NK-92 (cell line): Measurements from ENCODE around the gene BRD9.
"Not testable (repeated sequence)": the region's sequence is repeated elsewhere in the genome, so short reads cannot be mapped to it uniquely, and the experiment has no call there.

Source experiments
- DNase-seq: peaks from one replicate; lab custom pipeline; 2025; ENCODE audit not compliant: unreplicated experiment; lab: John Stamatoyannopoulos, UW

BRD9 gene

DNA sequence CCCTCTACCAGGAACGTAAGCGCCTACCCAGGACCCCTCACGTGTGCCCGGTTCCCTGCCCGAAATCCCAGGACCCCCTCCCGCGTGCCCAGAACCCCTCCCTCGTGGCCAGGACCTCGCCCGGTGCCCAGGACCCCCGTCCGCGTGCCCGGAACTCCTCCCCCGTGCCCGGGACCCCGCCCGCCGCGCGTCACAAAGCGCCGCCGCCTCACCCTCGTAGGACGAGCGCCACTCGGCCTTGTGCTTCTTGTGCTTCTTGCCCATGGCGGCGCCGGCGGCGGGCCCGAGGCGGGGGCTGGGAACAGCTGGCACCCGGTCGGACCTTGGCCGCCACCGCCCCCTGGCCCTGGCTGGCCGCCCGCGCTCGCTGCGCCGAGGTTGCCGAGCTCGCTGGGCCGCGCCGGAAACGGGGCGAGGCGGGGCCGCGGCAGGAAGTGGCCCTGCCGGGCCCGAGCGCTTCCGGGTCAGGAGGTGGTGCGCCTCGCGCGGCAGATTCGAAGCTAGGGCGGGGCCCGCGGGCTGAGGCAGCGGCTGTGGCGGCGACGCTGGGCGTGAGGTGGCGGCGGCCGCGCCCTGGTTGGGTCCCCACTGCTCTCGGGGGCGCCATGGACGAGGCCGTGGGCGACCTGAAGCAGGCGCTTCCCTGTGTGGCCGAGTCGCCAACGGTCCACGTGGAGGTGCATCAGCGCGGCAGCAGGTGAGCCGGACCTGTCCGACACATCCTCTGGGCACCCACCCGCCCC, at the start of gene BRD9, which contains the start of gene TRIP13:
Gene BRD9, minus strand, starts transcription at position 408 of the 743 bp plus-strand sequence. Its CDS starts 144 bp downstream, at position 264.
Gene TRIP13, plus strand, starts transcription at position 491 of the 743 bp plus-strand sequence. Its CDS starts 115 bp downstream, at position 606.
- DNase-seq = no peak

DNA sequence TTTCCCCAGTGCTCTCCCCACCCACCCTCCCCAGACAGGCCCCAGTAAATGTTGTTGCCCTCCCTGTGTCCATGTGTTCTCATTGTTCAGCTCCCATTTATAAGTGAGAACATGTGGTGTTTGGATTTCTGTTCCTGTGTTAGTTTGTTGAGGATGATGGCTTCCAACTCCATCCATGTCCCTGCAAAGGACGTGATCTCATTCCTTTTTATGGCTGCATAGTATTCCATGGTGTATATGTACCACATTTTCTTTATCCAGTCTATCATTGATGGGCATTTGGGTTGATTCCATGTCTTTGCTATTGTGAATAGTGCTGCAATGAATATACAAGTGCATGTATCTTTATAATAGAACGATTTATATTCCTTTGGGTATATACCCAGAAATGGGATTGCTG, 48.1 kb upstream of the BRD9 start:
- DNase-seq = not testable (repeated sequence)

DNA sequence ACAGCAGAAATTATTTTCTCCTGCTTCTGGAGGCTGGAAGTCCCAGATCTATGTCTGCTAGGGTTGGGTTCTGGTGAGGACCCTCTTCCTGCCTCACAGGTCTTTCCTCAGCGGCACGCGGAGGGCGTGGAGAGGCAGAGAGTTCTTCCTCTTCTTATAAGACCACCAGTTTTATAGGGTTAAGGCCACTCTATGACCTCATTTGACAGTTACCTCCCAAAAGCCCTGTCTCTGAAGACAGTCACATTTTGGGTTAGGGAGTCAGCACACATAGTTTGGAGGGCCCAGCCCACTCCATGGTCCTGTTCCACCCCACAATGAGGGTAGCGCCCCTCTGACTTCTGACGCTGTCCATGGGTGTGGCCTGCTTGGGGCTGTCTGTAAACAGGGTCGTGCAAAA, 46.8 kb upstream of the BRD9 start:
- DNase-seq = no peak

DNA sequence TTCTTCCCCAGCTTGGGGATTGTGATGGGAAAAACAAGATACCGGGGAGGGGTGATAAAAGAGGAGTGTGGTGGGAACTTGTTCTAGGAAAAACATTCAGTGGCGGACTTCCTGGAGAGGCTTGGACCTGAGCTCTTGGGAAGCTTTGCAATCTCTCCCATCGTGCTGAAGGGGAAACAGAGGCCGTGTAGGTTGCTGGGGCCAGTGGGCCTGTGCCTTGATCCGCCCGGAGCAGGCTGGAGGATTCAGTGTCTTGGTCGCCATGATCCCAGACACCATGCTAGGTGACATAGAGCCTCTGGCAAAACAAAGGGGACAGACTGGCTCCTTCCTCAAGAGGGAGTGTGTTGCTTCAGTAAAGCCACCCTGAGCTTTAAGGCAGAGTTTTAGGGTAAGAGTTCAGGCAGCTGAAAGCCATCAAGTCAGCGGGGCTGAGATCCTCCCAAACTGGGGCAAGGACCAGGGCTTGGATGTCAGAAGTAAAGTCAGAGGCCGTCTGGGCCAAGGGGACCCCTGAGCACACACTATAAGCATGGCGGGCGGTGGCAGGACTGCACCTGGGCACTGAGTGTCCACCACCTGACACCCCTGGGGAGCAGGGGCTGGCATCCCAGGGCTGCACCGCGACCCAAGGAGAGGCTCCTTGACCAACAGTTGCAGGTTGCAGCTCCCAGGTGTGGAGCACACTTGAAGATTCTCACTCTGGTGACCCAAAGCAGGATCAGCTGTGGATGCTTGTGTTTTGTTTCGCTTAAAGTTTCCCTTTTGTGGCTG, 44.7 kb upstream of the BRD9 start:
- no peak for DNase-seq

DNA sequence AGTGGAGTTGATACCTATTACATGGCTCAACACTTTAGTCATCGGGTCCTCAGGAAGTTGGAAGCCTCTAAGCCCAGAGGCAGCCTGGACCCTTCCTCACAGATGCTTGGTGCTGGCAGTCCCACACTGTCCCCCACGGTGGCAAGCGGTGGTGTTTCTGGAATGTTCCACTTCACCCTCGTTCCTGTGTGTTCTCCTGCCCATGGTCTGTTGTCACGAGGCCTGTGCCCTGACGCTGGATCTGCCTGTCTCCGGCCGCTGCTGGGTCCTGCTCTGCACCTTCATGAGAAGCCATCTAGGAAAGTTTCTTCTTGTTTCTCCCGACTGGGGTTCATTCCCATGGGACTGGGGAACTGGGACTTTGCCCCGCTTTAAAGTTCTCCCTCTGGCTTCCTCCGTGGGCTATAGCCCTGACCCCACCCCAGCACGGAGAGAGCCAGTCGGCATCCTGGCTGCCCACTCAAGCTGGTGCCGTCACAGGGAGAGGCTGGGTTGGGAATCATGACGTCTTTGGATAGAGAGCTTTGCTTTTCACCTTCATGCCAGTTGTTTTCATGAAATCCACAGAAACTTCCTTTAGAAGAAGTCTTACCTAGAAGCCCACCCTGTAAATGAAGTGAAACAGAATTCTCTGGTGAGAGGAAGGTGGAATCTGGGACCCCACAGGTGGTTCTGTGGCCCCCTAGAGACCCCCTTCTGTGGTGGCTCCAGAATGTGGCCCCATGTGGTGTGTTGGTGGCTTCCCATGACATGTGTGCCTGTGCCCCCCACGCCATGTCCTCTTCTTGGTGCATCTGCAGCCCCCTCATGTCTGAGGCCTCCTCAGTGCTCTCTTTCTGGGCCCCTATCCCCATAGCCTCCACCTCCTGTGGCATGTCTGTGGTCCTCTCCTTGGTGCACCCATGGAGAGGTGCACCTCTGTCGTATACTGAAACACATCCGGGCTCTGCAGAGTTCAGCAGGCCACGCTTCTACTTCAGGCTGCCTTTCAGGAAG, 43.8 kb upstream of the BRD9 start:
- DNase-seq = no peak

DNA sequence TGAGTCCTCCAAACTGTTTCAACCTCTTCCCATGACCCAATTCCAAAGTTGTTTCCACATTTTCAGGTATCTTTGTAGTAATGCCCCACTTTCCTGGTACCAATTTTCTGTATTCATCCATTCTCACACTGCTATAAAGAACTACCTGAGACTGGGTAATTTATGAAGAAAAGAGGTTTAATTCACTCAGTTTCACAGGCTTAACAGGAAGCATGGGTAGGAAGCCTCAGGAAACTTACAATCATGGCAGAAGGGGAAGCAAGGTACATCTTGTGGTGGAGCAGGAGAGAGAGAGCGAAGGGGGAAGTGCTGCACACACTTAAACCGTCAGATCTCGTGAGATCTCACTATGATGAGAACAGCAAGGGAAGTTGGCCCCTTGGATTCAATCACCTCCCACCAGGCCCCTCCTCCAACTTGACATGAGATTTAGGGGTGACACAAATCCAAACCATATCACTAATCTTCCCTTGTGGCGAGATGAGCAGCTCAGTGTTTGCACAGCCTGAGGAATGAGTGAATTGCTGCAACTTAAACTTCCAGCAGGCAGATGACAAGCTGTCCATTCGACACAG, 43.0 kb upstream of the BRD9 start:
- DNase-seq = no peak

DNA sequence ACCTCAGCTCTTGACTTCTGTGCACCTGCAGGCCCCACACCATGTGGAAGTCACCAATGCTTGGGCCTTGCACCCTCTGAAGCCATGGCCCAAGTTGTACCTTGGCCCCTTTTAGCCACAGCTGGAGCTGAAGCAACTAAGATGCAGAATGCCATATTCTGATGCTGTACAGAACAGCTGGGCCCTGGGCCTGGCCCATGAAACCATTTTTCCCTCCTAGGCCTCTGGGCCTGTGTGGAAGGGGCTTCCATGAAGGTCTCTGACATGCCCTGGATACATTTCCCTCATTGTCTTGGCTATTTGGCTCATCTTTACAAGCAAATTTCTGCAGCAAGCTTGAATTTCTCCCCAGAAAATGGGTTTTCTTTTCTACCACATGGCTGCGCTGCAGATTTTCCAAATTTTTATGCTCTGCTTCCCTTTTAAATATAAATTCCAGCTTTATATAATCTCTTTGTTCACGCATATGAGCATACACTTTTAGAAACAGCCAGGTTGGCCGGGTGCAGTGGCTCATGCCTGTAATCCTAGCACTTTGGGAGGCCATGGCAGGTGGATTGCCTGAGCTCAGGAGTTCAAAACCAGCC, 41.9 kb upstream of the BRD9 start:
- not testable (repeated sequence) for DNase-seq

DNA sequence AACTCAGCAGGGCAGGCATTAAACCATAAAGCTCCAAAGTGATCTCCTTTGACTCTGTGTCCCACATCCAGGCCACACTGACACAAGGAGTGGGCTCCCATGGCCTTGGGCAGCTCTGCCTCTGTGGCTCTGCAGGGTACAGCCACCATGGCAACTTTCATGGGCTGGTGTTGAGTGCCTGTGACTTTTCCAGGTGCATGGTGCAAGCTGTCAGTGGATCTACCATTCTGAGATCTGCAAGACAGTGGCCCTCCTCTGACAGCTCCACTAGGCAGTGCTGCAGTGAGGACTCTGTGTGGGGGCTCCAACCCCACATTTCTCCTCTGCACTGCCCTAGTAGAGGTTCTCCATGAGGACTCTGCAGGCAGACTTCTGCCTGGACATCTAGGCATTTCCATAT, 41.4 kb upstream of the BRD9 start:
- not testable (repeated sequence) for DNase-seq

DNA sequence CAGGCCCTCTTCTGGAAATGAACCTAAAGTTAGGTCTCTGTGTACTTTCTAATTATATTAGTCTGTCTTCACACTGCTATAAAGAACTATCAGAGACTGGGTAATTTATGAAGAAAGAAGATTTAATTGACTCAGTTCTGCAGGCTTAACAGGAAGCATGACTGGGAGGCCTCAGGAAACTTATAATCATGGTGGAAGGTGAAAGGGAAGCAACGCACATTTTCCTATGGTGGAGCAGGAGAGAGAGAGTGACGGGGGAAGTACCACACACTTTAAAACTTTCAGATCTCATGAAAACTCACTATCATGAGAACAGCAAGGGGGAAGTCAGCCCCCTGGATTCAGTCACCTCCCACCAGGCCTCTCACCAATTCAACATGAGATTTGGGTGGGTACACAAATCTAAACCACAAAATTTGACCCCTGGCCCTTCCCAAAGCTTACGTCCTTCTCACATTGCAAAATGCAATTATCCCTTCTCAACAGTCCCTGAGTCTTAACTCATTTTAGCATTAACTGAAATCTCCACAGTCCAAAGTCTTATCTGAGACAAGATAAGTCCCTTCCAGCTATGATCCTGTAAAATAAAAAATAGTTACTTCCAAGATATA, 40.8 kb upstream of the BRD9 start:
- DNase-seq = no peak

DNA sequence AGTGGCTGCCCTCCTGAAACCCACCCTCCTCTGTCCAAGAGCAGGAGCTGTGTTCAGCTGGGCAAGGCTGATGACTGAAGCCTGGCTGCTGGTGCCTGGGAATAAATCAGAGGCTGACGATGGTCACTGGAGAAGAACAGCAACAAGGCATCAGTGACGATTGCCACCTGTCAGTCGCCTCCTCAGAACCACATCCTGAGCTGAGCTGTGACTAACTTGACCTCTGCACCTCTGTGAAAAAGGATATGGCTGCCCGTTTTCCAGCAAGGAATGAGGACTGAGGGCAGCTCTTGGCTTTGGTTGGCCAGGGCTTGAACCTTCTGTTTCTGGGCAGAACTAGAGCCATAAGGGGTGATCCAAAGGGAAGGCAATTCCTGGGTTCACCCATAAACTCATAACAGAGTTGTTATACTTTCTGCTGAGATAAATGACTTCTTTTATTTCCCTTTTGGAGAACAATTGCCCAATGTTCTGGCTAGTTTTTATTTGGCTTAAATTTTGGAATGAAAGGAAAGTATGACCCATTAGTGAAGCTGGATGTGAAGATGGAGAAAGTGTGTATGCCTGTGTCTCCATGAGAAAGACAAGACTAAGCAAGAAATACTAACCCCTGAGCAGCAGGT, 40.1 kb upstream of the BRD9 start:
- no peak for DNase-seq

DNA sequence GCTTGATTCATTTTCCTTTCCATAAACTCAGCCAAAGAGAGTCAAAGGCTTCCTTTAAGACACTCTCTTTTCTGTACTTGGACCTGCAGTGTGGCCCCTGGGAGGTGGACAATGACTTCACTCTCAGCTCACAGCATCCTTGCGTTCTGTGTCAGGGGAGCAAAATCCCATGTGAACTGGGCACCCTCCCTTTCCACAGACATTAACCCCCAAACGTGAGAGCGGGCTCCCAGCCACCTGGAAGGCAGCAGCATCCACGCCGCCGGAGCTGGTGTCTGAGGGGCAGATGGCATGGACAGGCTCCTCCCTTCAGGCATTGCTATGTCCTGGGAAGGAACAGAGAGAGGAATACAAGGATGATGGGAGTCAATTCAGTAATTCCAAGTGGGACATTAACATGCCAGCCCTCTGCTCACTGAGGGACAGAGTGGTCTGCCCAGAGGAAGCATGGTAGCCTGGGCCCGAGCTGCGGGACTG, 39.6 kb upstream of the BRD9 start:
- no peak for DNase-seq

DNA sequence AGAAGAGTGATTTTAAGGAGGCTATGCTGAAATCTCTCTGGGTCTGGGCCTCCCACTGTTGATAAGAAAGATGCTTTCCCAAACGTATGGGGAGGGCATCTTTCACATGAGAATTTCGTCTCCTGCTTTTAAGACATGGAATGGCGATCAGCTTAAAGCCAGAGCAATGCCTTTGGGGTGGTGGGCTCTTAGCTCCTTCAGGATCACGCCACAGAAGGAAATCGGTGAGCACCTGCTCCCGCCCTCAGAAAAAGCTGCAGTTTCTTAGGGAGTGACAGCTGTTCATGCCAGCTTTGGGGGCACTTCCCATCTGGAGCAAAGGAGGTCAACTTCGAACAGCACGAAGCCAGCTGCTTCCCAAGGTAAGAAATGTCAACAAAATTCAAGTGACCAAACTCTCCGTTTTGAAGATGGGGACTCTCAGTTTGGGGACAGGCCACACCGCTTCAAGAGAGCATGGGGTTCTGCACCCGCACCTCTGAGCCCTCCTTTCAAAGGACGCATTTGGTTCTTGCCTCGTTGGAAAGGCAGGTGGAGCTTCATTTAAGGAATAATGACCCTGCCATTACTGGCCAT, 39.1 kb upstream of the BRD9 start:
- DNase-seq = no peak

DNA sequence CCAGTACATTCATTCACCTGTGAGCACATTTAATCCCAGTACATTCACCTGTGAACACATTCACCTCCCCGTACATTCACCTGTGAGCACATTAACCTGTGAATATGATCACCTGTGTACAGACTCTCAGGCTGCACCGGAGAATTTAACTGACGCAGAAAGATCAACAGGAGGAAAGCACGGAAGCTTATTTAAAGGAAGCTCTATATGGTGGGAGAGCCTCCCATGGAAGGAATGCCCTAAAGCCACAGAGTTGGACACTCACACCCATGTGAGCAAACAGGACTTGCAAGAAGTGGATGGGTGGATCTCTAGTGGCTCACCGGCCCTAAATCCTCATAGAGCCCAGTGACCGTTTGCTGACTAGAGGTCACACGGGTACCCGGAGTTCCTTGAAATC, 38.3 kb upstream of the BRD9 start:
- DNase-seq = no peak

DNA sequence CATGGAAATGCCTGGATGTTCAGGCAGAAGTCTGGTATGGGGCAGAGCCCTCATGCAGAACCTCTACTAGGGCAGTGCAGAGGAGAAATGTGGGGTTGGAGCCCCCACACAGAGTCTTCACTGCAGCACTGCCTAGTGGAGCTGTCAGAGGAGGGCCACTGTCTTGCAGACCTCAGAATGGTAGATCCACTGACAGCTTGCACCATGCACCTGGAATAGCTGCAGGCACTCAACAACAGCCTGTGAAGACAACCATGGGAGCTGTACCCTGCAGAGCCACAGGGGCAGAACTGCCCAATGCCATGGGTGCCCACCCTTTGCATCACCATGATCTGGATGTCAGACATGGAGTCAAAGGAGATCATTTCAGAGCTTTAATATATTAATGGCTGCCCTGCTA, 37.0 kb upstream of the BRD9 start:
- DNase-seq = no peak

DNA sequence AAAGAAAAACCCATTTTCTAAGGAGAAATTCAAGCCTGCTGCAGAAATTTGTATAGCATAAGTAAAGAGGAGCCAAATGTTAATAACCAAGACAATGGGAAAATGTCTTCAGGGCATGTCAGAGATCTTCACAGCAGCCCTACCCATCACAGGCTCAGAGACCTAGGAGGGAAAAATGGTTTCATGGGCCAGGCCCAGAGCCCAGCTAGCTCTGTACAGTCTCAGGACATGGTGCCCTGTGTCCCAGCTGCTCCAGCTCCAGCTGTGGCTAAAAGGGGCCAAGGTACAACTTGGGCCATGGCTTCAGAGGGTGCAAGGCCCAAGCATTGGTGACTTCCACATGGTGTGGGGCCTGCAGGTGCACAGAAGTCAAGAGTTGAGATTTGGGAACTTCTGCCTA, 36.6 kb upstream of the BRD9 start:
- DNase-seq = not testable (repeated sequence)

DNA sequence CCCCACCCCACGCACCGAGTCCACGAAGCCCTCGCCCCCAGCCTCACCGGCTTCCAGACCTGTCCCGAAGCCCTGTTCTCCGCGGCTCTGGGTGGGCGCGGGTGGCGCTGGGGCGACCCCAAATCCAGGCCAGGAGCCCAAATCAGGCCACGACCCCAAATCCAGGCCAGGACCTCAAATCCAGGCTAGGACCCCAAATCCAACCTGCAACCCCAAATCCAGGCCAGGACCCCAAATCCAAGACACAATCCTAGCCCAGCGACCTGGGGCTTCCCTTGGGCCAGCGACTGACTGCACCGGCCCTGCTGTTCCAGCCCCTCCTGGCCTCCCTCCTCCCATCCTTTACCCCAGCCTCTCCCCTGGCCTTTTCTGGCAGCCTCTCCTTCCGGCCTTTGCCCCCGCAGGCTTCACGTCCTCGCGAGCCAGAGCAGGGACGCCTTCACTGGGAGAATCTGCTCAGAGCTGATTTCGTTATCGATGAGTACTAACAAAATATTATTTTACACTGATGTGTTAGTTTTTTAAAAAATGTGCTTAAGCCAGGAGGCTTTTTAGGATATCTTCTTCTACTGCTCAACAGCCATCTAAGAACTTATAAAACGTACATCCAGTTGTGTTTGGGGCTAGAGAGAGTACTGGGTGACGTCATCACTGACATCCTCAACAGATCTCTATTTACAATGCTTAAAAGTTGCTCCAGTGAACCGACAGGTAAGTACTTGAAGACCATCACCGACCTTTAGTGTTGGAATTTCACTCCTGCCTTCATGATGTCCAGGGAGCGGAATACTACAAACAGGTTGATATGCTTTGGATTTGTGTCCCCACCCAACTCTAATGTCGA, 34.8 kb upstream of the BRD9 start:
- DNase-seq = no peak

DNA sequence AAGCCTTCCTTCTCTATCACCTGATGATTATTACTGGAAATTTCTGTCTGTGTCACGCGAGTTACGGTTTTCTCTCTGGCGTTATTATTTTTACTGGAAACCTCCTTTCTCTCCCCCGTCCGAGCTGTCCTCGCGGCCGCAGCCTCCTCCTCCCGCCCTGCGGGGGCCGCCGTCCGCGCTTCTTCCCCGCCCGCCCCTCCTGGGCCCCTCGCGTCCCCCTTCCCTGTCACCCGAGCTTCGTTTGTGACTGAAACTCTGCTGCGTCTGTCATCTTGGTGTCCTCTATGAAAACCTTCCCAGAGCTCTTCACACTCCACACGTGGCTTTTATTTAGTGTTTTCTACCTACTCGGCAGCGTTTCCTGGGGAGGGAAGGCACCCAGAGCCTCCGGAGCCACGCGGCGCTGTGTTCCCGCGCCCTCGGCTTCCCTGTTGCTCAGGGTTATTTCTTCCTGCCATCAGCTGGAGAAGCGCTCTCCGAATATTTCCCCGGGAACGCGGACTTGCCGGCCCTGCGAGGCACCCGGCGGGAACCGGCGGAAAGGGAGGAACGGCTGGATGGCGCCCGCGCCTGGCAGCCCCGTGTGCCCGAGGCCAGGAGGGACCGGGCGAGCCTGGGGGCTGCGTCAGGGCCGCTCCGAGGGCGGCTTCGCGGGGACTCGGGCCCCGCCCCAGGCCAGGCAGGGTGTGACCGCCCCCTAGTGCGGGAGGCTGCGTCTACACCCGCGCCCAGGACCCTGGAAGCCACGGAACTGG, 34.0 kb upstream of the BRD9 start:
- no peak for DNase-seq
